ENCODE measurements around the gene ARL14EP. TPM values are rescaled to one million over a fixed set of nuclear protein-coding genes. Genes with fewer than 3 reads are reported as not detected.

Gene ARL14EP
- total RNA-seq, 1 donor from 2014 or later, result 25.4 TPM

GRCh38 chr11:30312243-30312642, 10.7 kb upstream of the ARL14EP start:
- FAIRE-seq, result peak; percentile 45
- H3K9ac ChIP-seq (ENCODE audit: low read length), result no peak overlapping the region
- TF ChIP-seq EZH2 (IDR thresholded peaks at IDR 0.05; ENCODE audit: insufficient read depth, low read length) (no peak), CTCF (IDR thresholded peaks at IDR 0.05; ENCODE audit: insufficient read depth, low read depth, low read length) (no peak)

GRCh38 chr11:30313580-30313979, 9.3 kb upstream of the ARL14EP start:
- H3K27me3 Mint-ChIP-seq (ENCODE audit: low read depth, unreplicated experiment), result no peaks in the 10 kb centered on the region
- FAIRE-seq (no peak), DNase-seq (ENCODE audit: low read depth) (no peak)
- no peaks in the 10 kb centered on the region for H3K36me3 Mint-ChIP-seq (ENCODE audit: low read depth, unreplicated experiment)
- Histone ChIP-seq H2AFZ (ENCODE audit: low read depth, low read length) (no peak overlapping the region), H3K4me1 (ENCODE audit: insufficient read depth, low read length) (peaks cover 4% of the 10 kb centered on the region), H3K27me3 (ENCODE audit: insufficient read depth, low read length) (no peaks in the 10 kb centered on the region), H3K4me2 (ENCODE audit: low read length) (no peak overlapping the region), H3K9ac (ENCODE audit: low read length) (no peak overlapping the region), H3K9me3 (ENCODE audit: insufficient read depth, low read depth, low read length) (no peaks in the 10 kb centered on the region), H4K20me1 (ENCODE audit: insufficient read depth, low read length) (no peaks in the 10 kb centered on the region), H3K27ac (ENCODE audit: low read depth, low read length) (no peak overlapping the region), H3K79me2 (ENCODE audit: insufficient read depth, low read length) (no peaks in the 10 kb centered on the region), H3K4me3 (ENCODE audit: insufficient read depth, low read depth, low read length) (no peak overlapping the region), H3K36me3 (ENCODE audit: insufficient read depth, low read length) (no peaks in the 10 kb centered on the region)
- H3K27ac Mint-ChIP-seq (ENCODE audit: unreplicated experiment), result no peak overlapping the region
- no peaks in the 10 kb centered on the region for H3K9me3 Mint-ChIP-seq (ENCODE audit: unreplicated experiment)
- no peak for TF ChIP-seq CTCF (IDR thresholded peaks at IDR 0.05; ENCODE audit: insufficient read depth, low read depth, low read length)
- no peak for TF ChIP-seq EZH2 (IDR thresholded peaks at IDR 0.05; ENCODE audit: insufficient read depth, low read length)
- H3K4me3 Mint-ChIP-seq (ENCODE audit: unreplicated experiment), result no peak overlapping the region
- H3K4me1 Mint-ChIP-seq (ENCODE audit: low read depth, unreplicated experiment), result peaks cover 14% of the 10 kb centered on the region

More at GRCh38 chr11:30312243-30312642, 10.7 kb upstream of the ARL14EP start:
- no peaks in the 10 kb centered on the region for H3K9me3 Mint-ChIP-seq (ENCODE audit: unreplicated experiment)
- Histone ChIP-seq H3K4me3 (ENCODE audit: insufficient read depth, low read depth, low read length) (no peak overlapping the region), H3K27ac (ENCODE audit: low read depth, low read length) (no peak overlapping the region), H3K4me1 (ENCODE audit: insufficient read depth, low read length) (peaks cover 4% of the 10 kb centered on the region), H3K79me2 (ENCODE audit: insufficient read depth, low read length) (no peaks in the 10 kb centered on the region), H3K36me3 (ENCODE audit: insufficient read depth, low read length) (no peaks in the 10 kb centered on the region), H3K27me3 (ENCODE audit: insufficient read depth, low read length) (no peaks in the 10 kb centered on the region), H4K20me1 (ENCODE audit: insufficient read depth, low read length) (no peaks in the 10 kb centered on the region), H3K9me3 (ENCODE audit: insufficient read depth, low read depth, low read length) (no peaks in the 10 kb centered on the region), H2AFZ (ENCODE audit: low read depth, low read length) (no peak overlapping the region), H3K4me2 (ENCODE audit: low read length) (no peak overlapping the region)
- H3K27me3 Mint-ChIP-seq (ENCODE audit: low read depth, unreplicated experiment), result no peaks in the 10 kb centered on the region
- H3K4me1 Mint-ChIP-seq (ENCODE audit: low read depth, unreplicated experiment), result peaks cover 14% of the 10 kb centered on the region
- no peak overlapping the region for H3K4me3 Mint-ChIP-seq (ENCODE audit: unreplicated experiment)
- no peak overlapping the region for H3K27ac Mint-ChIP-seq (ENCODE audit: unreplicated experiment)
- H3K36me3 Mint-ChIP-seq (ENCODE audit: low read depth, unreplicated experiment), result no peaks in the 10 kb centered on the region
- DNase-seq (ENCODE audit: low read depth), result no peak

GRCh38 chr11:30314625-30315024, 8.3 kb upstream of the ARL14EP start:
- Mint-ChIP-seq H3K27me3 (ENCODE audit: low read depth, unreplicated experiment) (no peaks in the 10 kb centered on the region), H3K9me3 (ENCODE audit: unreplicated experiment) (no peaks in the 10 kb centered on the region), H3K4me1 (ENCODE audit: low read depth, unreplicated experiment) (peaks cover 14% of the 10 kb centered on the region), H3K36me3 (ENCODE audit: low read depth, unreplicated experiment) (no peaks in the 10 kb centered on the region), H3K4me3 (ENCODE audit: unreplicated experiment) (no peak overlapping the region), H3K27ac (ENCODE audit: unreplicated experiment) (no peak overlapping the region)
- Histone ChIP-seq H3K4me3 (ENCODE audit: insufficient read depth, low read depth, low read length) (no peak overlapping the region), H2AFZ (ENCODE audit: low read depth, low read length) (no peak overlapping the region), H3K27me3 (ENCODE audit: insufficient read depth, low read length) (no peaks in the 10 kb centered on the region), H3K4me1 (ENCODE audit: insufficient read depth, low read length) (peaks cover 4% of the 10 kb centered on the region), H3K36me3 (ENCODE audit: insufficient read depth, low read length) (no peaks in the 10 kb centered on the region), H3K9ac (ENCODE audit: low read length) (no peak overlapping the region), H4K20me1 (ENCODE audit: insufficient read depth, low read length) (no peaks in the 10 kb centered on the region), H3K27ac (ENCODE audit: low read depth, low read length) (no peak overlapping the region), H3K9me3 (ENCODE audit: insufficient read depth, low read depth, low read length) (no peaks in the 10 kb centered on the region), H3K79me2 (ENCODE audit: insufficient read depth, low read length) (no peaks in the 10 kb centered on the region), H3K4me2 (ENCODE audit: low read length) (no peak overlapping the region)
- FAIRE-seq (no peak), DNase-seq (ENCODE audit: low read depth) (no peak)
- peak; percentile 60 for TF ChIP-seq CTCF (IDR thresholded peaks at IDR 0.05; ENCODE audit: insufficient read depth, low read depth, low read length)
- TF ChIP-seq EZH2 (IDR thresholded peaks at IDR 0.05; ENCODE audit: insufficient read depth, low read length), result no peak
